Measurements from ENCODE around the gene HOXB13.

The HOXB13 gene

GRCh38 chr17:48735062-48735351 is 6.5 kb upstream of the HOXB13 start:
- Histone ChIP-seq H3K27me3 (peaks cover 100% of the 10 kb centered on the region), H3K36me3 (no peaks in the 10 kb centered on the region), H3K27ac (no peak overlapping the region), H3K9me3 (no peaks in the 10 kb centered on the region), H3K4me1 (ENCODE audit: control insufficient read depth in 1 of 2, insufficient read depth in 1 of 2, low read depth in 1 of 2, low read length in 1 of 2) (no peaks in the 10 kb centered on the region), H3K4me3 (ENCODE audit: low read depth in 1 of 2, low read length in 1 of 2) (no peak overlapping the region)
- TF ChIP-seq CTCF (IDR thresholded peaks at IDR 0.05) = no peak

GRCh38 chr17:48734333-48735061 is 5.9 kb upstream of the HOXB13 start:
- Histone ChIP-seq H3K36me3 (no peaks in the 10 kb centered on the region), H3K4me1 (ENCODE audit: control insufficient read depth in 1 of 2, insufficient read depth in 1 of 2, low read depth in 1 of 2, low read length in 1 of 2) (no peaks in the 10 kb centered on the region), H3K9me3 (no peaks in the 10 kb centered on the region), H3K27ac (no peak overlapping the region), H3K4me3 (ENCODE audit: low read depth in 1 of 2, low read length in 1 of 2) (no peak overlapping the region), H3K27me3 (peaks cover 100% of the 10 kb centered on the region)
- no peak for TF ChIP-seq CTCF (IDR thresholded peaks at IDR 0.05)

GRCh38 chr17:48733632-48734328 is 5.2 kb upstream of the HOXB13 start:
- no peaks in the 10 kb centered on the region for H3K9me3 ChIP-seq
- no peaks in the 10 kb centered on the region for H3K4me1 ChIP-seq (ENCODE audit: control insufficient read depth in 1 of 2, insufficient read depth in 1 of 2, low read depth in 1 of 2, low read length in 1 of 2)
- H3K4me3 ChIP-seq (ENCODE audit: low read depth in 1 of 2, low read length in 1 of 2) = no peak overlapping the region
- peaks cover 100% of the 10 kb centered on the region for H3K27me3 ChIP-seq
- H3K36me3 ChIP-seq = no peaks in the 10 kb centered on the region
- H3K27ac ChIP-seq = no peak overlapping the region
- TF ChIP-seq CTCF (IDR thresholded peaks at IDR 0.05) = no peak

GRCh38 chr17:48732688-48733629 is 4.4 kb upstream of the HOXB13 start:
- TF ChIP-seq CTCF (IDR thresholded peaks at IDR 0.05) = no peak
- H3K9me3 ChIP-seq = no peaks in the 10 kb centered on the region

GRCh38 chr17:48731355-48731754 is 2.8 kb upstream of the HOXB13 start:
- Histone ChIP-seq H3K36me3 (no peaks in the 10 kb centered on the region), H3K27me3 (peaks cover 100% of the 10 kb centered on the region), H3K4me3 (ENCODE audit: low read depth in 1 of 2, low read length in 1 of 2) (no peak overlapping the region), H3K27ac (no peak overlapping the region), H3K4me1 (ENCODE audit: control insufficient read depth in 1 of 2, insufficient read depth in 1 of 2, low read depth in 1 of 2, low read length in 1 of 2) (no peaks in the 10 kb centered on the region), H3K9me3 (no peaks in the 10 kb centered on the region)
- no peak for TF ChIP-seq CTCF (IDR thresholded peaks at IDR 0.05)

More at GRCh38 chr17:48732688-48733629, 4.4 kb upstream of the HOXB13 start:
- H3K4me1 ChIP-seq (ENCODE audit: control insufficient read depth in 1 of 2, insufficient read depth in 1 of 2, low read depth in 1 of 2, low read length in 1 of 2) = no peaks in the 10 kb centered on the region
- no peaks in the 10 kb centered on the region for H3K36me3 ChIP-seq
- peaks cover 100% of the 10 kb centered on the region for H3K27me3 ChIP-seq
- no peak overlapping the region for H3K27ac ChIP-seq
- no peak overlapping the region for H3K4me3 ChIP-seq (ENCODE audit: low read depth in 1 of 2, low read length in 1 of 2)

Data from neutrophil (primary cell).